ENCODE data around the gene NME9. TPM values are rescaled to one million over a fixed set of nuclear protein-coding genes. Genes with fewer than 3 reads are reported as not detected.

The NME9 gene
- polyA plus RNA-seq, 6 donors from 2014 or later: 0.34 to 1.2 (median 0.87) TPM; not detected in 1

DNA sequence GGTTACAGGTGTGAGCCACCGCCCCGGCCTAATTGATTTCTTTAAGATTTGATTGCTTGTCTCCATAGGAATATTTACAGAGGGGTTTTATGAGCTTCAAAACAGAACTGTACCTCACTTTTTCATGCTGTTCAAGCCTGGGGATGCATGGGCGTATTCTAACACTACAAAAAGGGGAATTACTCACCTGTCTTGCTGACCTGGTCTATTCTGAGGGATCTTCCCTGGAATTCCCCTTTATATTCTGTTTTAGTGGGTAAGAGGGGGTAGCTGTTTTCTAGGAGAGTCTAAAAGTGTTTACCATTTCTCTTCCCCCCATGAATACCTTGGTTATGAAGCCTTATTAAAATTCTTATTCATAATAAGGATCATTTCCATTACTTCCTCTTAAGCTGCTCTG, 48.1 kb downstream of the NME9 start:
- no peak overlapping the region for H3K27ac Mint-ChIP-seq
- DNase-seq (no peak), ATAC-seq (ENCODE audit: low read depth in 2 of 2) (no peak)
- H3K4me1 Mint-ChIP-seq: peaks cover 0 to 3% (median 0%) of the 10 kb centered on the region in 3 donors
- H3K27me3 Mint-ChIP-seq: no peaks in the 10 kb centered on the region
- peaks cover 7 to 10% of the 10 kb centered on the region in 2 donors for H3K36me3 Mint-ChIP-seq
- H3K4me3 Mint-ChIP-seq: no peak overlapping the region
- no peaks in the 10 kb centered on the region for H3K9me3 Mint-ChIP-seq

DNA sequence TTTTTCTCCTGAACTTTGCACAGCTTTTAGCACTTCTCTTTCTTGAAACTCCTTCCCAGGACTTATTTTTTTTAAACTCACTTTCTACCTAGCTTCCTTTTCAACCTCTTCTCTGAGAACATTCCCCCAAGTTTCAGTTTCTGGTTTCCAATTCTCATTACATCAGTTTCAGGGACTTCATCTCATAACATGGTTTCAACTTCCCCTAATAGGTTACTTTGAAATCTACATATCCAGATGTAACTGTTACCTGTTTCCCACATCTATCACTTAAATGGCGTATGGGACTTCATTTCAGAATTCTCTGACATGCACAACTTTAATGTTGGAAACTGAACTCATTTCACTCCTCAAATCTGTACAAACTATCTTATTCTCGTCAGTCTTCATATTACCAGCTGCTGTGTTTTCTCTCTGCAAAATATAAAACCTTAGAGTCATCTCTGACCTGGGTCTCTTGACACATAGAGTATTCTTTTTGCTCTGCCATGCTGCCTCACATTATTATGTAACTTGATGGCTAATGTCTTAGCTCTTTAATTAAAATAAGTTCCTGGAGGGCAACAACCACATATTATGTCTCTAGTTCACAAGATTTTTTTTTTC, 58.4 kb downstream of the NME9 start:
- no peaks in the 10 kb centered on the region for H3K27me3 Mint-ChIP-seq
- H3K4me1 Mint-ChIP-seq: peaks cover 0 to 6% (median 2%) of the 10 kb centered on the region in 3 donors
- H3K27ac Mint-ChIP-seq: peak overlapping the region in 3 of 6 donors; percentile 13 to 72 (median 39)
- no peaks in the 10 kb centered on the region for H3K9me3 Mint-ChIP-seq
- H3K36me3 Mint-ChIP-seq: peaks cover 39 to 44% of the 10 kb centered on the region in 2 donors
- DNase-seq (no peak), ATAC-seq (ENCODE audit: low read depth in 2 of 2) (no peak)
- no peak overlapping the region for H3K4me3 Mint-ChIP-seq

GRCh38 chr3:138270245-138270644, 59.4 kb downstream of the NME9 start:
- ATAC-seq (ENCODE audit: low read depth in 2 of 2) (no peak), DNase-seq (no peak)
- no peaks in the 10 kb centered on the region for H3K9me3 Mint-ChIP-seq
- no peaks in the 10 kb centered on the region for H3K27me3 Mint-ChIP-seq
- H3K4me1 Mint-ChIP-seq: peaks cover 0 to 6% (median 2%) of the 10 kb centered on the region in 3 donors
- H3K27ac Mint-ChIP-seq: peak overlapping the region in 1 of 6 donors; percentile 52
- H3K36me3 Mint-ChIP-seq: peaks cover 44% of the 10 kb centered on the region in 2 donors
- no peak overlapping the region for H3K4me3 Mint-ChIP-seq

GRCh38 chr3:138267083-138267482, 62.6 kb downstream of the NME9 start:
- H3K27ac Mint-ChIP-seq: peak overlapping the region in 1 of 6 donors; percentile 44
- no peak for DNase-seq

DNA sequence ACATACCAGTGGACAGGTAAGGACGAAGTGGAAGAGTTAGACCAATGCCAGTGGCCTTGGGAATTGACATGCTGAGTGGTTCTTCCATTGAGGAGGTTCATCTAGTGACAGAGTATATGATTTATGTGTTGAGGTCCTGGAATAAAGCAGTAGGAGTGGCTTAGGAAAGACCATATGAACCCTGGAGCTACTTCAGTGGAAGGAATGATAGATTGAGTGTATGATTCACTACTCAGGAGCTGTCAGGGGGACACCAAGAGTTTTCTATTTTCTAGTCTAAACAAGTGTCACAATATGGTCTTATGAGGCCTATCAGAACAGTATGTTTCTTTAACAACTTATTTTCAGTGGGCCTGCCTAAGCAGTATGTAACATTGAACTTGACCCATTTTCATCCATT, 63.9 kb downstream of the NME9 start:
- Mint-ChIP-seq H3K4me1 (peaks cover 0 to 5% (median 0%) of the 10 kb centered on the region in 3 donors), H3K27ac (peak overlapping the region in 1 of 6 donors; percentile 13), H3K36me3 (peaks cover 23 to 31% of the 10 kb centered on the region in 2 donors), H3K9me3 (no peaks in the 10 kb centered on the region), H3K27me3 (no peaks in the 10 kb centered on the region), H3K4me3 (no peak overlapping the region)
- ATAC-seq (ENCODE audit: low read depth in 2 of 2): no peak
- DNase-seq: no peak

More at GRCh38 chr3:138267083-138267482, 62.6 kb downstream of the NME9 start:
- H3K27me3 Mint-ChIP-seq: no peaks in the 10 kb centered on the region
- ATAC-seq (ENCODE audit: low read depth in 2 of 2): no peak
- no peaks in the 10 kb centered on the region for H3K9me3 Mint-ChIP-seq
- peaks cover 22 to 32% of the 10 kb centered on the region in 2 donors for H3K36me3 Mint-ChIP-seq
- H3K4me1 Mint-ChIP-seq: peaks cover 0 to 6% (median 2%) of the 10 kb centered on the region in 3 donors
- H3K4me3 Mint-ChIP-seq: no peak overlapping the region

- H3K4me3 Mint-ChIP-seq: no peak overlapping the region
Measured at GRCh38 chr3:138263104-138263503, 66.5 kb downstream of the NME9 start.

DNA sequence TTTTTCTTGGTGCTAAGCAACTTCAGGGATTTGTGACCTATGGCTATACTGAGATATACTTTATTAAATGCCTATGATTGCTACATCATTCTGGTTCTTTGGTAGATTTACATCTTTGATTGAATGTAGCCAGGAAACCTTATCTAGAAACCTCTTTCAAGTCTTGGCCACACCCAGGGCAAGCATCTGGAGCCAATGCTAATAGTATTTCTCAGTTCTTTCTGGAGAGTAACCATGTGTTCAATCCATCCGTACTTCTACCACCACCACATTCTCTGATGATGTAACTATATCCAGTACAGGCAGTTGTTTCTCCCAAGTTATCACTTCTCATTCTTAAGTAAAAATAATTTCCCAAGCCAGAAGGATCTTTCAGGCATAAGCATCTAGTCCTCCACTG, 69.0 kb downstream of the NME9 start:
- ATAC-seq (ENCODE audit: low read depth in 2 of 2) (no peak), DNase-seq (no peak)
- Mint-ChIP-seq H3K27me3 (no peaks in the 10 kb centered on the region), H3K4me1 (peaks cover 0 to 5% (median 0%) of the 10 kb centered on the region in 3 donors), H3K27ac (peak overlapping the region in 1 of 6 donors; percentile 10), H3K36me3 (peaks cover 13 to 20% of the 10 kb centered on the region in 2 donors), H3K9me3 (no peaks in the 10 kb centered on the region), H3K4me3 (no peak overlapping the region)

More at GRCh38 chr3:138263104-138263503, 66.5 kb downstream of the NME9 start:
- no peaks in the 10 kb centered on the region for H3K9me3 Mint-ChIP-seq
- no peak for ATAC-seq (ENCODE audit: low read depth in 2 of 2)
- H3K4me1 Mint-ChIP-seq: peaks cover 0 to 5% (median 0%) of the 10 kb centered on the region in 3 donors
- no peaks in the 10 kb centered on the region for H3K27me3 Mint-ChIP-seq
- peaks cover 23 to 31% of the 10 kb centered on the region in 2 donors for H3K36me3 Mint-ChIP-seq
- H3K27ac Mint-ChIP-seq: no peak overlapping the region
- no peak for DNase-seq

- no peaks in the 10 kb centered on the region for H3K9me3 Mint-ChIP-seq
- no peak for DNase-seq
- peaks cover 0 to 5% (median 0%) of the 10 kb centered on the region in 3 donors for H3K4me1 Mint-ChIP-seq
- H3K27me3 Mint-ChIP-seq: no peaks in the 10 kb centered on the region
- peak overlapping the region in 1 of 6 donors; percentile 10 for H3K27ac Mint-ChIP-seq
- no peak for ATAC-seq (ENCODE audit: low read depth in 2 of 2)
- H3K36me3 Mint-ChIP-seq: peaks cover 6 to 19% of the 10 kb centered on the region in 2 donors
- H3K4me3 Mint-ChIP-seq: no peak overlapping the region
Measured at GRCh38 chr3:138259126-138259525, 70.5 kb downstream of the NME9 start.

DNA sequence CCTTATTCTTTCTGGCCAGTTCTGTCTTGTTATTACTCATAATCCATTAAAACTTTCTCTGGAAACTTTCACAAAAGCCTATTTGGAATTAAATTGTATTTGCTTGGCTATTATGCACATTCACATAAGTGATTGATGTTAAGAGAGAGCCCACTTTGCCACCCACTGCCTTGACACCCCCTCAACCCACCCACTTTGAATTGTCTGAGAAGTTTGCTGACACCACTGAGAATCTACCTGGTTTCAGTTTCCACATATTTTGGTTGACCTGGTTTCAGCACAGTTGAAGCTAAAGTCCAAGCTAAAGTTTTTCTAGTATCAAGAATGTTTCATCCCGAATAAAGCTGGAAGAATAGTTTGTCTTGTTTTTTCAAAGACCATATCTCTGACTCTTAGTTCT, 71.7 kb downstream of the NME9 start:
- peaks cover 0 to 5% (median 0%) of the 10 kb centered on the region in 3 donors for H3K4me1 Mint-ChIP-seq
- H3K4me3 Mint-ChIP-seq: no peak overlapping the region
- DNase-seq (no peak), ATAC-seq (ENCODE audit: low read depth in 2 of 2) (no peak)
- H3K36me3 Mint-ChIP-seq: peaks cover 6 to 11% of the 10 kb centered on the region in 2 donors
- peak overlapping the region in 1 of 6 donors; percentile 44 for H3K27ac Mint-ChIP-seq
- no peaks in the 10 kb centered on the region for H3K9me3 Mint-ChIP-seq
- H3K27me3 Mint-ChIP-seq: no peaks in the 10 kb centered on the region

DNA sequence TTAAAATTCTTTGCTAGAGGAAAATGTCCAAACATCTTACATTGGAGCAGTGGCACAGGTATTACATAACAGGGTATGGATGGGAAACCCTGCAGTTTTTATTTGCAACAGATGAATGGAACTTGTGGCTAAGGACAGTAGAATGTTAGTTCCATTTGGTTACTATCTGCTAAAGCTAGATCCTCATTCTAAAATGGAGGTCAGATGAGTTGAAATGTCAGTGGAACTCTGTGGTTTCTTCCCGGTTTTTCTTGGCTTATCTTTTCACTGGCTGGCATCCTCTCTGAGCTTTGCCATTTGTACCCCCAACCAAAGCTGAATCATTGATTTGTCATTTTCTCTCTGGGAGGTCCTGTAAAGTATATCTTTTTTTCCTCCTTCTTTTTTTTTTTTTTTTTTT, 73.6 kb downstream of the NME9 start:
- DNase-seq (no peak), ATAC-seq (ENCODE audit: low read depth in 2 of 2) (no peak)
- Mint-ChIP-seq H3K4me1 (no peaks in the 10 kb centered on the region), H3K4me3 (no peak overlapping the region), H3K36me3 (peaks cover 0 to 4% of the 10 kb centered on the region in 2 donors), H3K27me3 (no peaks in the 10 kb centered on the region), H3K27ac (no peak overlapping the region), H3K9me3 (no peaks in the 10 kb centered on the region)

DNA sequence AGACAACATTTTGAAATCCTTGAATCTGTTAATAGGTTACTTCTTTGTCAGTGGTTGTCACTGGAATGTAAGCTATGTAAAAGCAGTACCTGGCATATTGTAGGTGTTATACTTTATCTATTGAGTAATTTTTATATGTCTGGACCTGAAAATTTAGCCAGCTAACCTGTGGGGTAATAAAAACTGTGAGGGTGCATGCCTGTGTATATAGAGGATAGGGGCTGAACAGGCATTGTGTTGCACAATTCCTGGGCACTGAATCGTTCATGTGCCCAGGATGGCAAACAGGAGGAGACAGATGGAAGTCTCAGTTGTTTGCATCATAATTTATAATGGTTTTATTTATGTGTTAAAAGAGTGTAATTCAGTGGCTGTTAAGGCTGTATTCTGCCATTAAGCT, 75.4 kb downstream of the NME9 start:
- no peaks in the 10 kb centered on the region for H3K4me1 Mint-ChIP-seq
- H3K4me3 Mint-ChIP-seq: no peak overlapping the region
- peaks cover 0 to 12% of the 10 kb centered on the region in 2 donors for H3K36me3 Mint-ChIP-seq
- no peaks in the 10 kb centered on the region for H3K27me3 Mint-ChIP-seq
- no peak overlapping the region for H3K27ac Mint-ChIP-seq
- no peaks in the 10 kb centered on the region for H3K9me3 Mint-ChIP-seq
- ATAC-seq (ENCODE audit: low read depth in 2 of 2) (no peak), DNase-seq (no peak)

GRCh38 chr3:138253609-138254008, 76.0 kb downstream of the NME9 start:
- Mint-ChIP-seq H3K9me3 (no peaks in the 10 kb centered on the region), H3K4me3 (no peak overlapping the region), H3K4me1 (no peaks in the 10 kb centered on the region), H3K27me3 (no peaks in the 10 kb centered on the region), H3K27ac (no peak overlapping the region), H3K36me3 (peaks cover 0 to 16% of the 10 kb centered on the region in 2 donors)
- DNase-seq (no peak), ATAC-seq (ENCODE audit: low read depth in 2 of 2) (no peak)

All from naive B cell (primary cell).